IMR-90 (cell line): ENCODE data around the gene UBE2V1. TPM values are rescaled to one million over a fixed set of nuclear protein-coding genes. Genes with fewer than 3 reads are reported as not detected.

Source experiments
- ATAC-seq: fragments of 200-7000 bp; cut with Tn5 transposase; 2 replicates; pipeline ENCODE4 v1.9.1; 2020; ENCODE audit warnings: low read depth, mild to moderate bottlenecking, moderate library complexity
- BruUV-seq: library from RNA; stranded (reverse); fragments of 400-500 nt; replicated peaks from 2 replicates; lab custom pipeline; 2021; lab: Mats Ljungman, UMichigan
- CTCF ChIA-PET: fragments of 300-600 bp; formaldehyde crosslinking; extraction: SDS; loops from one replicate; lab custom pipeline; 2021; ENCODE audit warnings: antibody characterized with exemption; lab: Yijun Ruan, JAX
- POLR2A ChIA-PET: fragments of 300-600 bp; sonication (Branson Sonifier 250); formaldehyde crosslinking; loops from one replicate; lab custom pipeline; 2022; ENCODE audit warnings: antibody characterized with exemption; ENCODE audit not compliant: unreplicated experiment; lab: Charles Lee
- DNase-seq: peaks from one replicate; pipeline ENCODE4 v3.0.0; 2013
- H2AFZ ChIP-seq: replicated peaks from 2 replicates; pipeline ENCODE3; 2013; ENCODE audit warnings: low read length, mild to moderate bottlenecking; ENCODE audit not compliant: poor library complexity
- H2AK5ac ChIP-seq: 2 replicates; pipeline ENCODE4 v1.6.1; 2013; ENCODE audit warnings: low read depth, low read length, inconsistent platforms
- H2AK9ac ChIP-seq: replicated peaks from 2 replicates; pipeline ENCODE3; 2013; ENCODE audit warnings: mild to moderate bottlenecking, low read depth, low read length, moderate library complexity; ENCODE audit not compliant: poor library complexity
- H2BK120ac ChIP-seq: 2 replicates; pipeline ENCODE4 v1.6.1; 2013; ENCODE audit warnings: low read depth, low read length, inconsistent platforms
- H2BK15ac ChIP-seq: 3 replicates; pipeline ENCODE4 v1.6.1; 2013; ENCODE audit warnings: low read depth, low read length, inconsistent platforms
- H2BK20ac ChIP-seq: 2 replicates; pipeline ENCODE4 v1.6.1; 2013; ENCODE audit warnings: low read depth, mild to moderate bottlenecking, inconsistent platforms, low read length, moderate library complexity
- H2BK5ac ChIP-seq: 2 replicates; pipeline ENCODE4 v1.6.1; 2013; ENCODE audit warnings: mild to moderate bottlenecking, low read depth, low read length, inconsistent platforms; ENCODE audit not compliant: poor library complexity, severe bottlenecking
- H3K14ac ChIP-seq: replicated peaks from 2 replicates; pipeline ENCODE4 v1.6.1; 2013; ENCODE audit warnings: low read depth, low read length, inconsistent platforms
- H3K18ac ChIP-seq: 2 replicates; pipeline ENCODE4 v1.6.1; 2013; ENCODE audit warnings: low read depth, low read length, control low read depth
- H3K23ac ChIP-seq: 2 replicates; pipeline ENCODE4 v1.6.1; 2013; ENCODE audit warnings: low read depth, low read length, inconsistent platforms
- H3K27ac ChIP-seq: 2 replicates; pipeline ENCODE4 v1.5.1; 2013; ENCODE audit warnings: mild to moderate bottlenecking, control low read depth, low read length; ENCODE audit not compliant: insufficient read depth
- H3K27me3 ChIP-seq: 2 replicates; pipeline ENCODE4 v1.6.1; 2013; ENCODE audit warnings: low read length; ENCODE audit not compliant: control insufficient read depth, insufficient read depth
- H3K36me3 ChIP-seq: 2 replicates; pipeline ENCODE4 v1.6.1; 2013; ENCODE audit warnings: low read length, mixed read lengths; ENCODE audit not compliant: control insufficient read depth, insufficient read depth
- H3K4ac ChIP-seq: 2 replicates; pipeline ENCODE4 v1.6.1; 2013; ENCODE audit warnings: low read depth, low read length, inconsistent platforms
- H3K4me1 ChIP-seq: 2 replicates; pipeline ENCODE4 v1.6.1; 2013; ENCODE audit warnings: low read length, mixed read lengths; ENCODE audit not compliant: control insufficient read depth, insufficient read depth
- H3K4me2 ChIP-seq: 2 replicates; pipeline ENCODE4 v1.6.1; 2013; ENCODE audit warnings: low read depth, mild to moderate bottlenecking, control low read depth, low read length, moderate library complexity
- H3K4me3 ChIP-seq: 2 replicates; pipeline ENCODE4 v1.5.1; 2013; ENCODE audit warnings: low read depth, mild to moderate bottlenecking, control low read depth, low read length, moderate library complexity; ENCODE audit not compliant: insufficient read depth
- H3K56ac ChIP-seq: 2 replicates; pipeline ENCODE4 v1.6.1; 2013; ENCODE audit warnings: low read length, inconsistent platforms; ENCODE audit not compliant: insufficient read depth; ENCODE audit errors: extremely low read depth
- H3K79me1 ChIP-seq, 2 experiments: 2 replicates each; pipeline ENCODE4 v1.6.1; 2013; ENCODE audit warnings: low read length in 2 of 2, inconsistent platforms in 1 of 2, low read depth in 1 of 2
- H3K9ac ChIP-seq: 2 replicates; pipeline ENCODE4 v1.6.1; 2013; ENCODE audit warnings: low read depth, low read length, control low read depth
- H3K9me1 ChIP-seq: 2 replicates; pipeline ENCODE4 v1.6.1; 2013; ENCODE audit warnings: low read length, inconsistent platforms; ENCODE audit not compliant: insufficient read depth
- H3K9me3 ChIP-seq: 2 replicates; pipeline ENCODE4 v1.6.1; 2013; ENCODE audit warnings: low read length; ENCODE audit not compliant: control insufficient read depth, insufficient read depth
- H4K20me1 ChIP-seq: 2 replicates; pipeline ENCODE4 v1.6.1; 2013; ENCODE audit warnings: low read length, inconsistent platforms; ENCODE audit not compliant: insufficient read depth
- H4K5ac ChIP-seq: 2 replicates; pipeline ENCODE4 v1.6.1; 2013; ENCODE audit warnings: mild to moderate bottlenecking, low read depth, low read length, control low read depth
- H4K8ac ChIP-seq, 2 experiments: 2 replicates each; pipeline ENCODE4 v1.6.1; 2013; ENCODE audit warnings: low read depth in 2 of 2, low read length in 2 of 2, control low read depth in 1 of 2, inconsistent platforms in 1 of 2
- H4K91ac ChIP-seq: 2 replicates; pipeline ENCODE4 v1.6.1; 2013; ENCODE audit warnings: low read depth, low read length, inconsistent platforms; ENCODE audit not compliant: insufficient read depth
- BHLHE40 ChIP-seq: fragments of 150-350 bp; IDR thresholded peaks from 2 replicates; pipeline ENCODE4 v1.6.1; 2016; ENCODE audit warnings: mild to moderate bottlenecking, low read depth, low read length
- NFE2L2 ChIP-seq: fragments of 150-350 bp; IDR thresholded peaks from 2 replicates; pipeline ENCODE4 v1.6.1; 2016; ENCODE audit warnings: low read depth, mild to moderate bottlenecking, low read length
- RCOR1 ChIP-seq: IDR thresholded peaks from 2 replicates; pipeline ENCODE4 v1.6.1; 2012; ENCODE audit warnings: mild to moderate bottlenecking, low read length, improper control_type of control experiment; ENCODE audit not compliant: insufficient replicate concordance
- SMC3 ChIP-seq: fragments of 150-350 bp; IDR thresholded peaks from 2 replicates; pipeline ENCODE4 v1.6.1; 2016; ENCODE audit warnings: low read depth, mild to moderate bottlenecking, antibody characterized with exemption, low read length, moderate library complexity
- WGBS, 2 experiments: methylation state at CpG; one replicate each; pipeline versions ENCODE4 v1.1.5 to v1.1.7; 2013; ENCODE audit warnings: missing lambda C conversion rate in 2 of 2; ENCODE audit not compliant: insufficient read length in 1 of 2; ENCODE audit errors: extremely low coverage in 2 of 2; 5-methylcytosine and 5-hydroxymethylcytosine counted together
- dilution Hi-C: fragments of 300-500 bp; cut with HindIII; formaldehyde crosslinking; loops from one replicate; pipeline ENCODE4 v1.14.3; 2018; ENCODE audit warnings: low sequenced_read_pairs; ENCODE audit not compliant: unreplicated experiment
- in situ Hi-C: fragments of 300-500 bp; cut with MboI; formaldehyde crosslinking; loops from 3 replicates; pipeline ENCODE4 v1.14.3; 2019; ENCODE audit warnings: low sequenced_read_pairs, inconsistent platforms, mixed read lengths
- intact Hi-C: fragments of 100-400 bp; cut with micrococcal nuclease; formaldehyde crosslinking; loops from 2 replicates; pipeline ENCODE4 v1.10.0; 2022
- polyA plus RNA-seq, 3 experiments: library from polyadenylated mRNA; depleted of rRNA; stranded (reverse); fragments of >200 nt; gene quantifications; 2 replicates each; pipeline ENCODE4 v1.2.3, GENCODE V29; 2012; ENCODE audit warnings: low replicate concordance in 1 of 3
- total RNA-seq: library from RNA; depleted of rRNA; stranded (reverse); fragments of >200 nt; gene quantifications from 2 replicates; pipeline ENCODE4 v1.2.3, GENCODE V29; 2012

The UBE2V1 gene
- total and polyA plus RNA-seq, 2 of the 4 experiments (the other 2 are of a cell fraction) = 20.1 to 138 TPM

DNA sequence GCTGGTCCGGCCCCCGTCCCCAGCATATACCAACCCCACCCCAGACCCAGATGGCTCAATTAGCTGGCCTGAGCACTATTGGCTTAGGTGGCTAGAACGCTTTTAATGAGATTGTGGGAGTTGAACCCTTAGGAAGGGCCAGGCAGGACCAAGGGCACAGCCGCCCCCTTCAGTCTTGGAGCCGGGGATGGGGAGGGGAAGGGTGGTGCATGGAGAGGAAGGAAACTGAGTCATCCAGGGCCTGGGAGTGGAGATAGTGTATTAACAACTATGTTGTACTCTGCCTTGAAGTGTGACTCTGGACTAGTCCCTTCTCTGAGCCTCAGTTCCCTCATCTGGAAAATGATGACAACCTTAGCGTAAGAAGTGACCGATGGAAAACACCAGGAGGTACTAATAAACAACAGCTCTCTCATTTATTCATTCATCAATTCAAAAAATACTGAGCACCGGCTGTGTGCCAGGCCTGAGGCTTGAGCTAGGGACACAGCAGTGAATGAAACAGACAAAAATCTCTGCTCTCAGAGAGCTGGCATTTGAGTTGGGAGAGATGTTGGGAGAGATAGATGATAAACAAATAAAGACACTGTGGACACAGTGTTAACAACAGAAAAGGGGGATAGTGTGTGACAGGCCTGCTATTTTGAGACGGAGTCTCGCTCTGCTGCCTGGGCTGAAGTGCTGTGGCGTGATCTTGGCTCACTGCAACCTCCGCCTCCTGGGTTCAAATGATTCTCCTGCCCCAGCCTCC lies 29.0 kb upstream of the UBE2V1 start (continued):
- TF ChIP-seq NFE2L2 = no peak
- no peak for TF ChIP-seq BHLHE40
- TF ChIP-seq RCOR1 = no peak
- TF ChIP-seq SMC3 = no peak

GRCh38 chr20:50141018-50141675 lies 28.2 kb upstream of the UBE2V1 start:
- Histone ChIP-seq H3K79me1 (peaks cover 39 to 83% of the 10 kb centered on the region in 2 experiments), H3K9me3 (no peaks in the 10 kb centered on the region), H3K36me3 (peaks cover 52% of the 10 kb centered on the region), H3K56ac (no peak overlapping the region), H4K8ac (no peak overlapping the region), H2AK9ac (peak overlapping the region; percentile 20), H3K4me3 (no peak overlapping the region), H4K20me1 (peaks cover 64% of the 10 kb centered on the region), H3K27me3 (no peaks in the 10 kb centered on the region), H2AK5ac (peak overlapping the region; percentile 22; the same call in 1 of the 2 replicates), H3K14ac (no peak overlapping the region), H3K27ac (no peak overlapping the region), H2BK20ac (no peak overlapping the region), H2BK120ac (no peak overlapping the region), H2AFZ (no peak overlapping the region), H3K18ac (no peak overlapping the region), H3K9ac (no peak overlapping the region), H3K4ac (no peak overlapping the region; the same call in 1 of the 2 replicates), H3K9me1 (peaks cover 28% of the 10 kb centered on the region), H2BK15ac (no peak overlapping the region), H3K23ac (no peak overlapping the region), H4K91ac (no peak overlapping the region), H2BK5ac (no peak overlapping the region), H3K4me1 (peaks cover 19% of the 10 kb centered on the region), H3K4me2 (no peak overlapping the region), H4K5ac (no peak overlapping the region)
- intact Hi-C loops = no loop called here
- no TSS peak for BruUV-seq
- in situ Hi-C loops = no loop called here
- no peak for ATAC-seq
- no peak for DNase-seq
- WGBS, 2 experiments = no CpG with 5 or more reads among the region's 6 CpGs
- dilution Hi-C loops = no loop called here
- ChIA-PET POLR2A (no interaction called here), CTCF (no interaction called here)
- TF ChIP-seq BHLHE40 = no peak
